NCI-H2227 (cell line): Measurements from ENCODE around the gene HOXB1.
"Not testable (repeated sequence)": the region's sequence is repeated elsewhere in the genome, so short reads cannot be mapped to it uniquely, and the experiment has no call there.

Experiments used
- DNase-seq: peaks from one replicate; lab custom pipeline; 2025; ENCODE audit not compliant: unreplicated experiment; lab: John Stamatoyannopoulos, UW

HOXB1 gene

GRCh38 chr17:48544349-48545021 is 13.7 kb upstream of the HOXB1 start:
- peak; percentile 64 for DNase-seq

GRCh38 chr17:48543854-48544348 is 13.1 kb upstream of the HOXB1 start:
- DNase-seq: peak; percentile 50

GRCh38 chr17:48543107-48543853 is 12.5 kb upstream of the HOXB1 start:
- DNase-seq: peak; percentile 68

- no peak for DNase-seq
Observed at GRCh38 chr17:48542698-48543106, 11.9 kb upstream of the HOXB1 start.

GRCh38 chr17:48542114-48542656 is 11.4 kb upstream of the HOXB1 start:
- peak; percentile 67 for DNase-seq

GRCh38 chr17:48541577-48542113 is 10.8 kb upstream of the HOXB1 start:
- DNase-seq: peak; percentile 72

GRCh38 chr17:48541036-48541576 is 10.3 kb upstream of the HOXB1 start:
- peak; percentile 51 for DNase-seq

- no peak for DNase-seq
Observed at GRCh38 chr17:48540213-48540612, 9.4 kb upstream of the HOXB1 start.

GRCh38 chr17:48539177-48539576 is 8.4 kb upstream of the HOXB1 start:
- DNase-seq: no peak

- DNase-seq: no peak
Observed at GRCh38 chr17:48537316-48537715, 6.5 kb upstream of the HOXB1 start.

- DNase-seq: not testable (repeated sequence)
Observed at GRCh38 chr17:48535793-48536559, 5.2 kb upstream of the HOXB1 start.

GRCh38 chr17:48532261-48532660 is 1.4 kb upstream of the HOXB1 start:
- DNase-seq: no peak

GRCh38 chr17:48530208-48530886 is 464 bp downstream of the HOXB1 start:
- no peak for DNase-seq

- no peak for DNase-seq
Observed at GRCh38 chr17:48529683-48530009, 1.2 kb downstream of the HOXB1 start.

GRCh38 chr17:48528936-48529682 is 1.7 kb downstream of the HOXB1 start:
- DNase-seq: no peak

GRCh38 chr17:48528153-48528935 is 2.5 kb downstream of the HOXB1 start:
- DNase-seq: no peak

- no peak for DNase-seq
Observed at GRCh38 chr17:48527547-48527932, 3.3 kb downstream of the HOXB1 start.

- DNase-seq: no peak
Observed at GRCh38 chr17:48526608-48527546, 3.9 kb downstream of the HOXB1 start.
